Ishikawa (cell line): ENCODE measurements around the gene SIGLEC10.

ENCODE experiments used
- CEBPB ChIP-seq: IDR thresholded peaks from 2 replicates; pipeline ENCODE4 v1.6.1; 2012
- CREB1 ChIP-seq: IDR thresholded peaks from 2 replicates; pipeline ENCODE4 v1.6.1; 2012; ENCODE audit warnings: low read depth
- EP300 ChIP-seq: IDR thresholded peaks from 2 replicates; pipeline ENCODE4 v1.6.1; 2012; ENCODE audit warnings: borderline replicate concordance
- MAX ChIP-seq: IDR thresholded peaks from 2 replicates; pipeline ENCODE4 v1.6.1; 2012
- TCF12 ChIP-seq: IDR thresholded peaks from 2 replicates; pipeline ENCODE4 v1.6.1; 2012; ENCODE audit warnings: low read depth

Gene SIGLEC10

GRCh38 chr19:51361239-51361638 is 56.2 kb downstream of the SIGLEC10 start:
- TF ChIP-seq TCF12 = no peak
- no peak for TF ChIP-seq CEBPB
- no peak for TF ChIP-seq MAX
- no peak for TF ChIP-seq EP300
- TF ChIP-seq CREB1 = no peak
